Activated CD4-positive, alpha-beta memory T cell treated with anti-CD3 and anti-CD28 coated beads, Interleukin-2, amount 10 ng/mL, durations not matched to agents 7 days and 5 days (primary cell): ENCODE measurements around the gene RIOK2. TPM values are rescaled to one million over a fixed set of nuclear protein-coding genes. Genes with fewer than 3 reads are reported as not detected.
"Not testable (repeated sequence)": the region's sequence is repeated elsewhere in the genome, so short reads cannot be mapped to it uniquely, and the experiment has no call there.

Source experiments
- CTCF ChIA-PET: fragments of 350-600 bp; sonication (Branson Sonifier 250); formaldehyde crosslinking; loops from one replicate; lab custom pipeline; 2021; ENCODE audit warnings: antibody characterized with exemption, inconsistent platforms; lab: Charles Lee
- POLR2A ChIA-PET: fragments of 350-600 bp; sonication (Branson Sonifier 250); formaldehyde crosslinking; loops from one replicate; lab custom pipeline; 2021; ENCODE audit warnings: antibody characterized with exemption; lab: Charles Lee
- DNase-seq: peaks from one replicate; pipeline ENCODE4 v3.0.0-alpha.2; 2020
- H3K27ac Mint-ChIP-seq: one replicate; pipeline ENCODE4 v1.8.0; 2021; ENCODE audit warnings: mild to moderate bottlenecking, mixed read lengths
- H3K27me3 Mint-ChIP-seq: one replicate; pipeline ENCODE4 v1.8.0; 2021; ENCODE audit warnings: mixed read lengths
- H3K36me3 Mint-ChIP-seq: one replicate; pipeline ENCODE4 v1.8.0; 2021; ENCODE audit warnings: low read depth, mixed read lengths
- H3K4me1 Mint-ChIP-seq: one replicate; pipeline ENCODE4 v1.8.0; 2021; ENCODE audit warnings: mixed read lengths
- H3K4me3 Mint-ChIP-seq: one replicate; pipeline ENCODE4 v1.8.0; 2021; ENCODE audit warnings: mild to moderate bottlenecking, mixed read lengths
- H3K9me3 Mint-ChIP-seq: one replicate; pipeline ENCODE4 v1.8.0; 2021; ENCODE audit warnings: mixed read lengths
- total RNA-seq, 2 experiments: library from RNA; stranded (reverse); gene quantifications; one replicate each; pipeline ENCODE4 v1.2.3, GENCODE V29; 2021

Gene RIOK2
- total RNA-seq, 2 experiments from 2014 or later: 24.9 to 26.7 TPM

DNA sequence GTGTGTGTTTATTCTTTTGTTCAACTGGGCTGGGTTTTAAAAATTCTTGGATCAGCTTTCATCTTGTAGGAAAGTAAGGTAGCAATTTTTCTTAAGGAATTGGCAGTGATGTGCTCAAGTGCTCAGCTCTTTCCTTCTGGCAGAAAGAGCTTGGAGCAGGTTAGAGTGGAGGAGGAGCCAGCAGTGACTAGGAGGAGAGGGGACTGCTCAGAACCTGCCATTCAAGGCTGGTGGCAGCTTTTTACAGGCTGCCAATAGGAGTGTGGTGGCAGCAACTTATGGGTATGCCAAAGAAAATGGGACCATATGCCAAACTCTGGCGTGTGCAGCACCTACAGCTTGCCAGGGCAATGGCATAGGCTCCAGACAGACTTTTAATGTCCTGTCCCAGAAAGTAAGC, 42.8 kb downstream of the RIOK2 start:
- DNase-seq, H3K36me3 Mint-ChIP-seq, H3K9me3 Mint-ChIP-seq, H3K4me3 Mint-ChIP-seq, POLR2A ChIA-PET, H3K4me1 Mint-ChIP-seq, H3K27ac Mint-ChIP-seq: not testable (repeated sequence)
- peaks cover 19% of the 10 kb centered on the region for H3K27me3 Mint-ChIP-seq
- CTCF ChIA-PET: interaction anchor here (5.0 kb wide), 1 partner anchor 22 kb away, joined by 49 read pairs; no protein-coding TSS in a partner anchor

DNA sequence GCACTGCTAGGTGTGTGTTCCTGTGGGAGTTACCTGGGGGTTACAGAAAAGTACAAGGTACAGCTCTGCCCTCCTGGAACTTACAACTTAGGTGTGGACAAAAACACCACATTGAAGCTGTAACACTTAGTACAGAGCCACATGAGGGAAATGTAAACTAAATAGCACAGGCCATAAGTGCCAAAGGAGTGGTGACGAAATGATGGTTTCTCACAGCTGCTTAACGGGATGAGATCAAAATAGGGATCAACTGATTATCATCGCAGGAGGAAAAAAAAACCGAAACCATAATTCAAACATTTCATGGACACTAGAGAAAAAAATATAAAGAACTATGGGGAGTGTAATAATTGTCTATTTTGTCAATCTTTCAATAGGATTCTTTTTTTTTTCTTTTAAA, 46.6 kb downstream of the RIOK2 start:
- no peaks in the 10 kb centered on the region for H3K36me3 Mint-ChIP-seq
- no peak for DNase-seq
- ChIA-PET POLR2A (no interaction called here), CTCF (interaction anchor here (0.5 kb wide), 1 partner anchor 330 kb away, joined by 3 read pairs; no protein-coding TSS in a partner anchor)
- H3K27ac Mint-ChIP-seq: no peak overlapping the region
- H3K4me1 Mint-ChIP-seq: peaks cover 20% of the 10 kb centered on the region
- no peak overlapping the region for H3K4me3 Mint-ChIP-seq
- H3K9me3 Mint-ChIP-seq: no peaks in the 10 kb centered on the region
- peaks cover 18% of the 10 kb centered on the region for H3K27me3 Mint-ChIP-seq

DNA sequence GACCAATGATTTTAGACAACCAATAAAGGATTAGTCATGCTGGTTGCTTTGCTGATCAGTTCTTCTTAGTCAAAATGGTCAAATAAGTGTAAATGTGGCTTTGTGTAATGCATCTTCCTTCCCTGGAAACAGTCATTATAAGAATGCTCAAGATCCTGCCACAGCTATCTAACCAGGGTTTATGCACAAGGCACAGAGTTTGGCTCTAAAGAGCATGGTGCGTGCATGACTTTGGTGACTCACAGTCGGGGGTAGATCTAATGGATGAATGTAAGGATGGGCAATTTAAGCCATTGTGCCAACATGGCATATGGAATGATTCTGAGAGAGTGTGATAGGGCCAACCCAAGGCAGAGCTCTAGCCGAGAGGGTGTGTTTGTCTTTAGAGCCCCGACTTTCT, 47.2 kb downstream of the RIOK2 start:
- Mint-ChIP-seq H3K27ac (no peak overlapping the region), H3K36me3 (no peaks in the 10 kb centered on the region), H3K4me3 (no peak overlapping the region), H3K9me3 (no peaks in the 10 kb centered on the region), H3K4me1 (peaks cover 20% of the 10 kb centered on the region), H3K27me3 (peaks cover 17% of the 10 kb centered on the region)
- POLR2A ChIA-PET: interaction anchor here (1.7 kb wide), 1 partner anchor 41 kb away, joined by 6 read pairs; no protein-coding TSS in a partner anchor
- CTCF ChIA-PET: interaction anchor here (0.5 kb wide), 1 partner anchor 330 kb away, joined by 3 read pairs; no protein-coding TSS in a partner anchor
- peak; percentile 26 for DNase-seq

DNA sequence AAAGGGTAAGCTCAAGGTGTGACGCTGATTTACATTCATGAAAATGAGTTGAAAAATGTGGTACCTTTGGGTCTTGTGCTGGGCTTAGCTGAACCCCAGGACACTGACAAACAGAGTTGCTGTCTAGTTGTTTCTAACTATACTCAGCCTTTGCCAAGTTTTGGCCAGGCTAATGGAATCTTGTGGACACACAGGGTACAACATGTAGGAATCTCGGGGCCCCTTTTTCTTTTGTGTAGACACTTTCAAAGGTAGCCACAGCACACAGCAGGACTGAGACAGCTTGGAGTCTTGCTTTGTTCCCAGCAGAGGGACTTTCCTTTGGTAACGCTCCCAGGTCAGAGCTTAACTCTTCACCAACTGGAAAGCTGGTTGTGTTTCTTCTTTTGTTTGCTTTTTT, 48.4 kb downstream of the RIOK2 start:
- Mint-ChIP-seq H3K36me3 (no peaks in the 10 kb centered on the region), H3K9me3 (no peaks in the 10 kb centered on the region), H3K27ac (no peak overlapping the region), H3K4me3 (no peak overlapping the region), H3K27me3 (peaks cover 10% of the 10 kb centered on the region), H3K4me1 (peaks cover 20% of the 10 kb centered on the region)
- ChIA-PET POLR2A (interaction anchor here (1.7 kb wide), 1 partner anchor 40 kb away, joined by 6 read pairs; no protein-coding TSS in a partner anchor), CTCF (interaction anchor here (2.3 kb wide), 1 partner anchor 8 kb away, joined by 9 read pairs; the partner anchor contains the start of gene LIX1)
- no peak for DNase-seq

DNA sequence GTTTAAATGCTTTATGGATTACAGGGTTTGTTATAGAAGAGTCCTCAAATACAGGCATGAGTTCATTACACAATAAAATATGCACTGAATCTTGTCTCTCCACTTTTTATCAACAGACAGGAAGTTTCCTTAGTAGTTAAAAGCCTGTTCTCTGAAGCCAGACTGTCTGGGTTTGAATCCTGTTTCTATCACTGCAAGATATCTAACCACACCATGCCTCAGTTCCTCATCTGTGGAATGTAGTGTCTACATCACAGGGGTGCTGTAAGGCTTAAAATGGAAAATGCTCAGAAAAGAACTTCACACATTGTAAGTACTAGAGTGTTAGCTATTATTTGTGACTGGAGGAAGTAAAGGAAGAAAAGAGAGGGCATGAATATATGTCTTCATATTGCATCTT, 49.9 kb downstream of the RIOK2 start:
- Mint-ChIP-seq H3K9me3 (no peaks in the 10 kb centered on the region), H3K36me3 (no peaks in the 10 kb centered on the region), H3K27me3 (peaks cover 12% of the 10 kb centered on the region), H3K4me3 (no peak overlapping the region), H3K4me1 (peaks cover 29% of the 10 kb centered on the region), H3K27ac (no peak overlapping the region)
- ChIA-PET CTCF (interaction anchor here (2.3 kb wide), 1 partner anchor 10 kb away, joined by 9 read pairs; the partner anchor contains the start of gene LIX1), POLR2A (no interaction called here)
- no peak for DNase-seq

DNA sequence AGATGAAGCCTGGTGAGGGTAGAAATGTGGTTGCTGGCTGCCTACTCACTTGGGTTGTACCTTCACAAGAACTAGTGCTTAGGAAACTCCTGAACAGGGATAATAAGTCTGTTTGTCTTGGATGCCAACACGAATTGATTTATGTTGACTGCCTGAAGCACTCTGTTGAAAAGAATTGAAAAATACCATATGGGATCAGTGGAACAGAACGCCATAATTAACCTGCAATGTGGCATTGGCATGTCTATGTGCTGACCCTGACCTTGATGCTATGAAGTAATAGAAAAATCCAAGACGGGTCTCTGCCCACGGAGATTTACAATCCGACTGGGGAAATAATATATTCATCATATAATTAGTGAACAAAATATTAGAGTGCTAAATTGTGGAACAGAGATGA, 51.1 kb downstream of the RIOK2 start:
- peaks cover 36% of the 10 kb centered on the region for H3K4me1 Mint-ChIP-seq
- H3K4me3 Mint-ChIP-seq: no peak overlapping the region
- no peak overlapping the region for H3K27ac Mint-ChIP-seq
- H3K36me3 Mint-ChIP-seq: no peaks in the 10 kb centered on the region
- no peaks in the 10 kb centered on the region for H3K9me3 Mint-ChIP-seq
- ChIA-PET CTCF (no interaction called here), POLR2A (no interaction called here)
- no peak for DNase-seq
- H3K27me3 Mint-ChIP-seq: peaks cover 12% of the 10 kb centered on the region

DNA sequence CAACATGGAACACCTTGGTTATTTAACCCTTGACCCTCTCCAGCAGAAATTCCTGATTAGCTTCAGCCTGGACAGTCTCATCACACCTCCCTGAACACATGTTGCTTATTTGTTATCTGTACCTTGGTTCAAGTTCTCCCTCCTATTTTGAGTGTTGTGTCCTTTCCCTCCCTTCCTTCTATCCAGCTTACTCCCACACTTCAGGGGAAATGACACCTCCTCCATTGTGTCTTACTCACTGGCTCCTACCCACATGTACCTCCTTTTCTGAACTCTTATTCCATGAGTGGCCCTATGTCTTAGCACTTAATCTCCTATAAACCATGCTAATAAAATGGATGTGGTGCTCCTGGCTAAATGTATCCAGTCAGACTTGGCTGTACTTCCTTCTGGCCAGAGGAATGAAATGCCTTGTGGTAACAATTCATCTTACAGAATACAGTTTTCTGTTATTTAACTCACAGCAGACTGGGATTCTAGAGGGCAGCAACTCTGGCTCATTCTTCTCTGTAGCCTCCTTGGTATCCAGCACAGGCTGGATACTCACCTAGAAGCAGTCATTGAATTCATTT, 51.8 kb downstream of the RIOK2 start:
- Mint-ChIP-seq H3K27me3 (peaks cover 13% of the 10 kb centered on the region), H3K36me3 (no peaks in the 10 kb centered on the region), H3K27ac (no peak overlapping the region), H3K9me3 (no peaks in the 10 kb centered on the region), H3K4me3 (no peak overlapping the region), H3K4me1 (peaks cover 33% of the 10 kb centered on the region)
- DNase-seq: no peak
- ChIA-PET POLR2A (no interaction called here), CTCF (no interaction called here)

DNA sequence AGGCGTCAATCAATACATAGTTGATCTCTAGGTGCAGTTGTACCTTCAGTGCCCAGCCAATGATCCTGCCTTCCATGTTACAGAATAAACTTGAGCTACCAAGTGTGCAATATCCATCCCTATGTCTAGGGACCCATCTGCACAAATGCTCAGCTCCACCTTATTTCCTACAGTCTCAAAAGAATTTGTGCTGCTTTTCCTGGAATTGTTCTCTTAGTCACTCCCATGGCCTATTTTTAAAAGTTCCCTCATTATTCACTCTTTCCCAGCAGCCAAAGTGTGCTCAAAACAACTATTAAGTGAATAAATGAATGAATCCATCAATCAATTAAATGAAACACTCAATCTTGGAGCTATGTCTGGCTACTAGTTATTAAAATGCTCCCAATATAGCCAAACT, 55.3 kb downstream of the RIOK2 start:
- Mint-ChIP-seq H3K9me3 (no peaks in the 10 kb centered on the region), H3K4me3 (no peak overlapping the region), H3K4me1 (peaks cover 18% of the 10 kb centered on the region), H3K27ac (no peak overlapping the region), H3K27me3 (peaks cover 25% of the 10 kb centered on the region), H3K36me3 (no peaks in the 10 kb centered on the region)
- CTCF ChIA-PET: interaction anchor here (0.5 to 2.8 kb wide), 3 partner anchors 15 to 256 kb away, joined by 3 to 8 read pairs (median 4); partner anchors contain the start of gene LIX1
- no peak for DNase-seq
- POLR2A ChIA-PET: no interaction called here

DNA sequence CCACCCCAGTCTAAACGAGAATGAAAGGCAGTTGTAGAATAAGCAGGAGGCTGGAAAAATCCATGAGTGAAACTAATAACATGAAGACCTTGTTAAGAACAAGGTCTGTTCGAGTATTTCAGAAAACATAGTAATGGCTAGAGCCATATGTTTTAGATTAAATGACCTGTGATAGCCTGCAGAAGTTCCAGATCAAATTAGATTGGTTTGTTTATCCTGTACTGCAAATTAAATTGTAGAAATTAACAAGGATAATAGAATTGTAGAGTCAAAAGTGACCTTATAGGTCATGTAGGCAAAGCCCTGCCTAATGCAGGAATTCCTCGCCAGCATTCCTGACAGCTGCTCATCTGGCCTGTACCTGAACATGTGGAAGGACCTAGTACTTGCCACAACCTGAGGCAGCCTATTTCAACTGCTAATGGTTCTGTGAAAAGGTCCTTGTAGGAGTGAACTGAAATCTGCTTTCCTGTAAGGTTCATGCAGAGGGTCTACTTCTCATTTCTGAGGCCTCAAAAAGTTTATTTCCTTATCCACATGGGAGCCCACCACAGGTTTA, 57.8 kb downstream of the RIOK2 start:
- DNase-seq: no peak
- H3K27me3 Mint-ChIP-seq: peaks cover 24% of the 10 kb centered on the region
- no peak overlapping the region for H3K4me3 Mint-ChIP-seq
- H3K36me3 Mint-ChIP-seq: no peaks in the 10 kb centered on the region
- ChIA-PET POLR2A (no interaction called here), CTCF (no interaction called here)
- H3K4me1 Mint-ChIP-seq: peaks cover 16% of the 10 kb centered on the region
- no peak overlapping the region for H3K27ac Mint-ChIP-seq
- no peaks in the 10 kb centered on the region for H3K9me3 Mint-ChIP-seq

DNA sequence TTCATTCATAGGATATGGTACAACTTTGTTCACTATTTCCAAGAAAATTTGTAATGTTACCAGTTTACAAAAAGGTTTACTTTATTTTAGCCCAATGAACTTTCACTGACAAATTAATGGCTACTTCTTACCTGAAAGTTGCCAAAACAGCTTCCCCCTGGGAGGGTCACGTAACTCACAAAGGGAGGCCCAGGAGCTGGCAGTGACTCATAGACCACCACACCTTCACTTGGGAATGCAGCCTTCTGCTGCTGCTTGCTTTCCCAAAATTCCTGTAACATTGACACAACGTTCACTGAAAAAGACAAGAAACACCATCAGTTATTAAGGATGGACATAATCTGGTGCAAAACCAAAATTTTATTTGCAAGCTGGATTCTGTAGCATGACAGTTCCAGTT, 58.7 kb downstream of the RIOK2 start:
- POLR2A ChIA-PET: no interaction called here
- H3K27me3 Mint-ChIP-seq: peaks cover 24% of the 10 kb centered on the region

DNA sequence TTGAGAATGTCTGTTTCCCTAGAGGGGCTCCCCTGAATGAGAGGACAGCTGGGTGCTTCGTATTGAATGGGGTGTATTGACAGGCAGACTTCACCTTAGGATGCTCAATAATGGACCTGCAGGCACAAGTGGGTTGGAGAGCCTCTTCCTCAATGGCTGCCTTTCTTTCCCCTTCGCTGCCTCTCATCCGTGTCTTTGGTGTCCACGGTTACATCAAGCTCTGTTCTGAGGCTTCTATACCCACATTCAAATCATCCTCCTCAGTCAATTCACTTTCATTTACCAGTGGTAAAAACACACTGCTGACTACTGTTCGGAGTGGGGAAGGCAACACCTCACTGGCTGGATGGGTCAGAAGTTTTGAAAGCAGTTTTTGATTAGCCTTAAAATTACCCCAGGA, 61.2 kb downstream of the RIOK2 start:
- no peaks in the 10 kb centered on the region for H3K4me1 Mint-ChIP-seq
- H3K9me3 Mint-ChIP-seq: no peaks in the 10 kb centered on the region

More for the DNA sequence above, 58.7 kb downstream of the RIOK2 start:
- Mint-ChIP-seq H3K4me1 (peaks cover 16% of the 10 kb centered on the region), H3K4me3 (no peak overlapping the region), H3K9me3 (no peaks in the 10 kb centered on the region), H3K36me3 (no peaks in the 10 kb centered on the region), H3K27ac (no peak overlapping the region)
- CTCF ChIA-PET: no interaction called here
- no peak for DNase-seq

DNA sequence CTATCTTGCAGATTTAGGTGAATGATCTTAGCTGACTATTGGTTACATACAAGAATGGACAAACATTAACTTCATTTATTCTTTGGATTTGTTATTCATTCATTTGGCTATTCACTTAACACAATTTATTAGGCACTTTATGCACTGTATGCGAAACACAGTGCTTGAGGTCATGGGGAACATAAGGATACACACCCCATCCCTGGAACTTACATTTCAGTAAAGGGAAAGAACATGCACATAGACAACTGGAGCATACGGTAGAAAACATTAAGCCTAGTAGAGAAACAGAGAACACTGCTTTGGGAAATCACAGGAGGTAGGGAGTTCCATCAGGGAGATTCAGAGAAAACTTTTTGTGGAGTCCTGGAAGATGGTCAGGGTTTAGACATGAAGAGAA, 62.9 kb downstream of the RIOK2 start:
- Mint-ChIP-seq H3K4me3 (no peak overlapping the region), H3K9me3 (no peaks in the 10 kb centered on the region), H3K4me1 (no peaks in the 10 kb centered on the region), H3K27ac (no peak overlapping the region), H3K27me3 (peaks cover 15% of the 10 kb centered on the region), H3K36me3 (no peaks in the 10 kb centered on the region)
- ChIA-PET CTCF (no interaction called here), POLR2A (no interaction called here)
- no peak for DNase-seq

More for the DNA sequence above, 61.2 kb downstream of the RIOK2 start:
- peaks cover 17% of the 10 kb centered on the region for H3K27me3 Mint-ChIP-seq
- ChIA-PET POLR2A (no interaction called here), CTCF (no interaction called here)
- DNase-seq: no peak
- no peak overlapping the region for H3K4me3 Mint-ChIP-seq
- no peaks in the 10 kb centered on the region for H3K36me3 Mint-ChIP-seq
- no peak overlapping the region for H3K27ac Mint-ChIP-seq

DNA sequence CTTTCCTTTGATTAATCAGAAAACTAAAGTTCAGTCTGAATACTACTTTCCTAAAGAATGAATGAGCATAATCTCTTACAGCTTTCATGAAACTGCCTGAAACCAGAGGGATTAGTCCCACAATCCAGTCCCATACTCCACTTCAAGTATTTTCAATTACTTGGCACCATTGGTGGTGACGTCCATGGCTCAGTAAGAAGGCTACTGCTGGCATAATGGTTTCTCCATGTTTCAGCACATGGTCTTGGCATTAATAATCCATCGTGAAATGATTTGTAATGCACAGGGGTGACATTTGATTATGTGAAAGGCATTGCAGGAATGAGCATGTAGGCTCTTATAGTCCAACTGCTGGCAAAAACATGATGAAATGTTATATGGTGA, 64.0 kb downstream of the RIOK2 start:
- Mint-ChIP-seq H3K36me3 (no peaks in the 10 kb centered on the region), H3K9me3 (no peaks in the 10 kb centered on the region), H3K4me1 (no peaks in the 10 kb centered on the region), H3K4me3 (no peak overlapping the region), H3K27me3 (peaks cover 15% of the 10 kb centered on the region), H3K27ac (no peak overlapping the region)
- POLR2A ChIA-PET: no interaction called here
- CTCF ChIA-PET: no interaction called here
- DNase-seq: no peak
